GM19467 (cell line): ENCODE results near the gene CNOT1.

Experiments used
- ATAC-seq: cut with Tn5 transposase; IDR thresholded peaks from one replicate; pipeline ENCODE4 v1.9.1; 2021; ENCODE audit warnings: mild to moderate bottlenecking, moderate library complexity; ENCODE audit not compliant: unreplicated experiment

CNOT1 gene

DNA sequence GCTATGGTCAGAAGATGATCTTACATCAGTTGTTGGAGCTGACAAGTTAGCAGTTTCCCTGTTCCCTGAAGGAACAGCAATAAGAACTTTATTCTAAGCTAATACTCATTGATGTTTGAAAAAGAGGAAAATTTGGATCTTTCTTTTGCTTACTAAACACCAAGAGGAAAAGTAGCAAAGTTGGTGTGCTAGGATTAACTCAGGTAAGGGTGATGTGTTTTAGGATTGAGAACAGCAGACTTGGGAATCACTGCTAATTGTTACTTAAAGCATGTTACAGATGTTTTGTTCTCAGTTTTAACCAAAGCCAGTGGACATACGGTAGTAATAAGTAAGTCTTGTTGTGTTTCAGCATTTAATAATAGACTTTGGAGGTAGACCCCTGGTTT lies 110.7 kb downstream of the CNOT1 start:
- ATAC-seq, result no peak

DNA sequence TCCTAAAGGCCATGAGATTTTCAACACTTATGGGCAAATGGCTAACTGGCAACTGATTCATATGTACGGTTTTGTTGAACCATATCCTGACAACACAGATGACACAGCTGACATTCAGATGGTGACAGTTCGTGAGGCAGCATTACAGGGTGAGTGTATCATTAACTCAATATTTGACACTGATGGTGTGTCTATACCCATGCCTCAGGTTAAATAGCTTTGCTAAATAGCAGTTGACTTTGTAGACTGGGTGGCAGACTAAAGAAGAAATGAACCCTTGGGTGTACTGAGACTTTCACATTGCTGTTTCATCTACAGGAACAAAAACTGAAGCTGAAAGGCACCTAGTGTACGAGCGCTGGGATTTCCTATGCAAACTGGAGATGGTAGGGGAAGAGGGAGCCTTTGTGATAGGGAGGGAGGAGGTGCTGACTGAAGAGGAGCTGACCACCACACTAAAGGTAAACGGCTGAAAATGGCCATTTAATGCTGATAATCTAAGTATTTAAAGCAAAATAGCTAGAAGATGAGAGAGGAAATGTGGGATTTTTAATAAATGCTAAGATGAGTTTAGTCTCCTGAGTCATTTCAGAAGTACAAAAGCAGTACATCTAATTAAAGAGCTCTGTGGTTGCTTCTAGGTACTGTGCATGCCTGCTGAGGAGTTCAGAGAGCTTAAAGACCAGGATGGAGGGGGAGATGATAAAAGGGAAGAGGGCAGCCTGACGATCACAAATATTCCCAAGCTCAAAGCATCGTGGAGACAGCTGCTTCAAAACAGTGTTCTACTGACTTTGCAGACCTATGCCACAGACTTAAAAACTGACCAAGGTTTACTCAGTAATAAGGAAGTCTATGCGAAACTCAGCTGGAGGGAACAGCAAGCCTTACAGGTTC lies 111.3 kb downstream of the CNOT1 start:
- no peak for ATAC-seq

DNA sequence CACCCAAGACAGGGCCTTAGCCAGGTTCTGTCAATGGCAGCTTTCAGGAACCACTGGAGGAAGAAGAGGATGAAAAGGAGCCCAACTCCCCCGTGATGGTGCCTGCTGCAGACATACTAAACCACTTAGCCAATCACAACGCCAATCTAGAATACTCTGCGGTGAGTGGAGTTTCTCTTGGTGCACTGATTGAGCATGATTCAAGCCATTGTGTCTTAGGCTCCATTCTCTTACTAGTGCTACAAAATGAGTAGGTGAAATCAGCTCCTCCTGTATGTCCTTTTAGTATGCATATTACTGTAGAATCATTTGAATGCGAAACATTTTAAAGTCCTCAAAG lies 112.9 kb downstream of the CNOT1 start:
- ATAC-seq, result no peak

DNA sequence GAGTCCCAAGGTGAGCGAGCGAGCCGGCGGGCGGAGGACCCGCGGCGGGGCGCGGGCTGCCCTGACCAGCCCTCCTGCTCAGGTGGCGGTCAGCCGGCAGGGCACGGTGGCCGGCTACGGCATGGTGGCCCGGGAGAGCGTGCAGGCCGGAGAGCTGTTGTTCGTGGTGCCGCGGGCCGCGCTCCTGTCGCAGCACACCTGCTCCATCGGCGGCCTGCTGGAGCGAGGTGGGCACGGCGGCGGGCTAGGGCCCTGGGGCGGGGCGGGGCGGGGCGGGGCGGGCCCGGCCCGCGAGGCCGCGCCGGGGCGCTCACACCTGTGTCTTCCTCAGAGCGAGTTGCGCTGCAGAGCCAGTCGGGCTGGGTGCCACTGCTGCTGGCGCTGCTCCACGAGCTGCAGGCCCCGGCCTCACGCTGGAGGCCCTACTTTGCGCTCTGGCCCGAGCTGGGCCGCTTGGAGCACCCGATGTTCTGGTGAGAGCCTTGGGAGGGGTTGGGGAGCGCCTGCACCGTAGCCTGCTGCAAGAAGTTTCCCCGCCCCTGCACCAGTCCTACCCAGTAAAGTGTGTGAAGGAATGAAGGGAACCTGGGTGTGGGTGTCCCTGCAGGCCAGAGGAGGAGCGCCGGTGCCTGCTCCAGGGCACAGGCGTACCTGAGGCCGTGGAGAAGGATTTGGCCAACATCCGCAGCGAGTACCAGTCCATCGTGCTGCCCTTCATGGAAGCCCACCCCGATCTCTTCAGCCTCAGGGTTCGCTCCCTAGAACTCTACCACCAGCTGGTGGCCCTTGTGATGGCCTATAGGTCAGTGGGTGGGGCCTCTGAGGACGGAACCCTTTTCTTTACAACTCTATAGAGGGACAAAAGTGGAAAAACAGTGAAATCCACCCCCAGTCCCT lies 113.5 kb downstream of the CNOT1 start:
- peak; percentile 39 for ATAC-seq

DNA sequence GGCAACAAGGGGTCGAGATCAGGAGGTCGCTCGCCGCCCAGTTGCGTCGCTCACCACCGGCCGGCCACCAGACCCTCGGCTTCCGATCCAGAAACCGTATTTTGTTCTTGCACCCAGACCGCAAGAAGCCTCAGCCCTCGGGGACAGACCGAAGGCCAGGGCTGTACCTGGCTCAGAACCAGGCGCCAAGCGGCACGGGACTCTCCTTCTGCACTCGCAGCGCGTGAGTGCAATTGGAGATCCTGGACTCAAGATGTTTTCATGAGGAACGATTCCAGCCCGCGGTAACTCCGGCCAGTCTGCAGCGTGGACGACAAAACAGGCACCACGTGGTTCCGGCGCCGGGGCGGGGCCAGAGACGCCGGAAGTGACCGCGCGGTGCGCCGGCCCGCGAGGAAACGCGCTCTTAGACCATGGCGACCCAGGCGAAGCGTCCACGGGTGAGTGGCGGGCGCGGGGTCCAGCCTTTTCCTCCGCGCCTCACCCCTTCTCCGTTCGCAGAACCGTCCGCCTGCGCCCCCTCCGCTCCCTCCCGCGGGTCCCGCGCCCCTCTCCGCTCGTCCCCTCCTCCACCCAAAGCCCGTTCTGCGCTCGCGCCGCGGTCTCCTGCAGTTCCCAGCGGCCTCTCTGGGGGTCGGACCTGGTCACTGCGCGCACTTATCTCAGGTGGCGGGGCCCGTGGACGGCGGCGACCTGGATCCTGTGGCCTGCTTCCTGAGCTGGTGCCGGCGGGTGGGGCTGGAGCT lies 114.3 kb downstream of the CNOT1 start, which contains the start of gene SETD6:
Gene SETD6 (plus strand): TSS at position 393 of the 746 bp plus-strand sequence. CDS start 21 bp downstream, at position 414.
- peak; percentile 72 for ATAC-seq

DNA sequence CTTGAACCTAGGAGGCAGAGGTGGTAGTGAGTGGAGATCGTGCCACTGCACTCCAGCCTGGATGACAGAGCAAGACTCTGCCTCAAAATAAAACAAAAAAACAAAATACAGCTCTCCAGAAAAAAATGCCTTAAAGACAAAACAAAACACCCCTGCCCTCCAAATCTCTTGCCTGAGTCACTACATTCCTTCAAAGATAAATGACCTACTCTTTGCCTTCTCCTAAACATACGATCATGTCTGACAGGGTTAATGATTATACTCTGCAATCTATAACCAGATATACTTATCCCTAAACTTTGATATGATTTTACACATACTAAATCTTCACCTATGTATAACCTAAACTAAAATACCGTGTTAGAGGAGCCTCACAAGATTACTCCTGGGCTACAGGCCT lies 115.8 kb downstream of the CNOT1 start:
- ATAC-seq, result no peak

DNA sequence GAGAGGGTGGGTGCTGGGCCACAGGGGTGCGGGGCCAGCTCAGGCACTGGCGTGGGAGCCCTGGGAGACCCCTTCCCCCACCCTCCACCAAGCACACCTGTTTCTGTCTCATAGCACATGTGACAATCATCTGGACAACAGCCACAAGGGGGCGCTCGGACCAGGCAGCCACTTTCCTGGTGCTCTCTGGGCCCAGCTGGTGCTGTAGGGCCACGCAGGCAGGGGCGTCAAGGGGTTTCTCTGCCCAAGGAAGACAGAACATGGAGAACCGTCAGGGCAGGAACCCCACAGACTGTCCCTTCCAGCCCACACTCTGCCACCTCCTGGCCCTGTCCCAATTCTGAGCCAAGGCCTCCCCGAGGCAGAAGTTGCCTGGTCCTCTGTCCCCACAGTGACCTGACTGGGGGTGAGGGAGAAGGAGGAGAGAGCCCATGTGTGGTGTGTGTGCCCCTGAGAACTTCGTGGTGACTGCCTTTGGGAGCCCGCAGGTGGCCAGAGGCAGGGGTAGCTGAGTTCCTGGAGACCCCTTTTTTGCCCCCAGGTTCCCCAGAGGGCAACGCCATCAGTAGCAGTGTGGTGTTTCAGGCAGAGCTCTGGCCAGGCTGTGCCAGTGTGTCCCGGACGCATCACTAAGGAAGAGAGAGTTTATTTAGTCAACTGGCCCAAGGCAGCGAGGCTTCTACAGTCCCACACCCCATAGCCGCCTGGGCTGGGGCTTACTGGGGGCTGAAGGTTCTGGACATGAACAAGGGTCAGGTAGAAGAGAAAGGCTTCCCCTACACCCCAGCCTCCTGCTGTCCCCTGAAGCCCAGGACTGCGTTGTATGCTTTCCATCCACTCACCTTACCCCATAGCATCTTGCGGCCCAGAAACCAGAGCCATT lies 117.5 kb downstream of the CNOT1 start:
- no peak for ATAC-seq

DNA sequence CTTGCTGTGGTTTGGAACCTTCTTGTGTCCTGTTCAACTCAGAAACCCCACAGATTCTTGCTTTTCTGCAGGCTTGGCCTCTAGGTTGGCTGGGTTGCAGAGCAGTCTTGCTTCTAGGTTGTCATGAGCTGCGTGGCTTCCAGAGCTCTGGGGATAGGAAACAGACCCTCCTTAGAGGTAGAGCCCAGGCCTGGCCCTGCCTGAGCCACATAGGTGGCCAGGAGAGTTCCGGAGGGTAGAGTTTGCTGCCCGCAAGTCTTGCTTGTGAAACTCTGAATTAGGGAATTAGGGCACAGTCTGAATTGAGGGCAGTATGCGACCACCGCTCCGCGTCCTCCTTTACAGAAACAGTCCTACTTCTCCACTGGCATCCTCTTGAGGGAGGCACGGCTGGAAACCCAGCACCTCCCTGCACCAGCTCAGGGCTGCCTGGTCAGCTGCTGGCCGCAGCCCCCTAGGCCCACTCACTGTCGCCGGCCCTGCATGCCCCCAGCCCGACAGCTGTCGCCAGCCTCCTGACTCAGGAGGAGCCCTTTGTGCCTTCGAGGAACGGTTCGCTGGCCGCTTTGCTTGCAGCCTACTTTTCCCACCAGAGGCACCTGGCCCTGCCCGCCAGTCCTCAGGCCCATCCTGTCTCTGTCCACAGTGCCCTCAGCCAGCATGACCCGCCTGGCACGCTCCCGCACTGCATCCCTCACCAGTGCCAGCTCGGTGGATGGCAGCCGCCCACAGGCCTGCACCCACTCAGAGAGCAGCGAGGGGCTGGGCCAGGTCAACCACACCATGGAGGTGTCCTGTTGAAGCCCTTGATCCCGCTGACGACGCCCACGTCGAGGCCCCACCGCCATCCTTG lies 118.6 kb downstream of the CNOT1 start:
- no peak for ATAC-seq

DNA sequence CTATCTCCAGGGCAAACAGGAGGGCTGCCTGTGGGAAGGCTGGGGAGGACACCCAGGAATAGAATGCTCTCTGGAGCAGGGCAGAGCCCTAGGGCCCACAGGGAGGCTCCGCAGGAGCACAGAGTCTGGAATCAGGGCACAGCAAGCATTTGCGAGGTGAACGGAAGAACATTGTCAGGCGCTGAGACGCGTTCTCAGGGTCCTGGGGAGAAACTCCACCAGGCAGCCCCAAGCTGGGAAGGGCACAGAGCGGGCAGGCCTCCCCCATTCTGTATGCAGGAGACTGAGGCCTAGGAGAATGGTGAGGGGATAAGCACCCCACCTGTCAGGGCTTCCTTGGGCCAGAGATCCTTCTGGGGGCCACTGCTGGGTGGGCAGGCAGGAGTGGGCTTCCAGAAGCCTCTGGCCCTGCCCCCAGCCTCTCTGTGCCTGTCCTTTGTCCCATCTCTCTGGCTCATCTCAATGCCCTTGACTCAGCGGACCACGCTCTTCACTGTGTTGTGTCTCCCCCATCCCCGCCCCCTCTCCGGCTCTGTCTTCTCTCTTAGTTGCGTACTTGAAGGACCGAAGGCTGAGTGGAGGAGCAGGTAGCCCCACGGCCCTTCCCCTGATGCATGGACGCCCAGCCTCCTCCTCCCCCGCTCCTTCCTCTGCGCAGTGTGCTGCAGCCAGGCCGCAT lies 119.4 kb downstream of the CNOT1 start:
- ATAC-seq, result no peak

DNA sequence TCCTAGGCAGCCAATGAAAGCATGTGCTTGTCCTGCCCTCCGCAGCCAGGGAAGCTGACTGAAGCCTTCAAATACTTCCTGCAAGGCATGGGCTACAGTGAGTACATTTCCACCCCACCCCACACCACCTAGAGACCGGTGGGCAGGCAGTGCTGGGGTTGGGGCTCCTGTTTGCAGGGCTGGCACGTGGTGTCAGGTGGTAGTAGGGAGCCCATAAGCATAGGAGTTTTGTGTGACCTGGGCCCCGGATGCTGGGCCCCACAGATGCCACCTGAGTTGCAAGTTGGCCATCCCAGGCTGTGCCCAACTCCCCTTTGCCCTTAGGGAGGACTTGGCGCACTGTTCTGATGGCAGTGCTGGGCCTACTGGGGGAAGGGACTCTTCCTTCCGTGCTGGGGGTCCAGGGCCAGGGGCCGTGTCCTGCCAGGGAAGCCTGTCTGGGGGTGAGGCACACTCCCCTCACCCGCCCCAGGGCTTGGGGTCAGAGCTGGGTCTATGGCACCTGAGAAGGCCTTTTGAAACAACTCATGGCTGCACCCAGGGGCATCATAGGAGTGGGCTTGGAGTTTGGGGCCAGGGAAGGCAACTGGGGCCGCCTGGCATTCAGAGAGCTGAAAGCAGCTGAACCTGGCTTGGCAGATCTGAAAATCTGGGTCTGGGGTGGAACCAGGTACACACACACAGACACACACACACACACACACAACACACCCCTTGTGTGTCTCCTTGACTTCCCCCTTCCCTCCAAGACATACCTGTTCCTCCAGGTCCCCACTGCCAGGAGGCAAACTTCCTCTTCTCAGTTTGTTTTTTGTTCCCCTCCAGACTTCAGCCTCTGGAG lies 120.2 kb downstream of the CNOT1 start:
- no peak for ATAC-seq

DNA sequence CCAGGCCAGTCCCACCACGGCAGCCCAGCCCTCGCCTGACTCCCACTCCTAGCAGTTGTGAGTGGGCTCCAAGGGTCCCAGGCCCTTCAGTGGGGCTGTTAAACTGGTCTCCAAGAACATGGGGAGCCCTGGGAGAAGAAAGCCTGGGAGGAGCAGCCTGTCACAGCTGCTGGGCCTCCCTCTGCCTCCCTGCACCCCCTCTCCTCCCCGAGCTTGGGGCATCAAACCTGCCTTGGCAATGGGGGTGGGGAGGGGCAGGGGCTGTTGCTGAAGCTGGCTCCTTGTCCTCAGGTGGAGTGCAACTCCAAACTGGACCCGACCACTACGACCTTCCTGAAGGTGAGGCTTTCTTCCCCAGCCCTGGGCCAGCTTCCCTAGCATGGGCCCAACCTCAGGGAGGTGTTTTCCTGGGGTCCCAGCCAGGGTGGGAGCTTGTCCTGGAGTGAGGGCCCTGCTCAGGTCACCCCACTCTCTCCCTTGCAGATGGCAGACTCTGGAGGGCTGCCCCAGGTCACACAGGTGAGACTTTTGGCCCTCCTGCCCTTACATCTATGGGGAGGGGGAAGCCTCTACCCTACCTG lies 120.9 kb downstream of the CNOT1 start:
- ATAC-seq, result no peak

DNA sequence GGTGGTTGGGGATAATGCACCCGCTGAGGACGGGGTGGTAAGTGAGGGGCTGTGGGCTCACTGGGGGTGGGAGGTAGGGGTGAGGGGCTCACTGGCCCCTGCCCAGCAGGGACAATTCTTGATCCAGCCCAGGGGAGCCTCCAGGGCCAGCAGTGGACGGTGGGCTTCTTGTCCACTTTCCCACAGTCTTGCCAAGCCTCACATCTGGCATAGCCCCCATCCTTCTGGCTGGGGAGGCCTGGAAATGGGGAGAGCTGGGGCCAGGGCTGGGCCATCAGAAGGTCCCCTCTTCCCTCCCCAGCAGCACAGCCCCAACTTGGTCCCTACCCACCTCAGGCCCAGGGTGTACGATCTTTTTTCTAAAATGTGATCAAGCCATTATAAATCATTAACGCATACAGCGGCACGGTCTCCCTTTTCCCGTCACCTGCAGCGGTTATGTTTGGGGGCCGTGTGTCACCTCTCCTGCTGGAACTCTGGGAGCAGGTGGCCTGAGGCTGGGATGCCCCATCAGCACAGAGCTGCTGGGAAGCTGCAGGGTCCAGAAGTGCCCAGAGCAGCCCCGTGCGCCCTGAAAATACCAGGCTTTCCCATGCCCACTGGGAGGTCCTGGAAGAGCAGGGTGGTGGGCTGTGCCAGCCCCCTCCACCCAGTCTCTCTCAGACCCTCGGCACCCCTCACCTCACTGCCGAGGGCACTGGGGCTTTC lies 121.5 kb downstream of the CNOT1 start:
- ATAC-seq, result no peak

DNA sequence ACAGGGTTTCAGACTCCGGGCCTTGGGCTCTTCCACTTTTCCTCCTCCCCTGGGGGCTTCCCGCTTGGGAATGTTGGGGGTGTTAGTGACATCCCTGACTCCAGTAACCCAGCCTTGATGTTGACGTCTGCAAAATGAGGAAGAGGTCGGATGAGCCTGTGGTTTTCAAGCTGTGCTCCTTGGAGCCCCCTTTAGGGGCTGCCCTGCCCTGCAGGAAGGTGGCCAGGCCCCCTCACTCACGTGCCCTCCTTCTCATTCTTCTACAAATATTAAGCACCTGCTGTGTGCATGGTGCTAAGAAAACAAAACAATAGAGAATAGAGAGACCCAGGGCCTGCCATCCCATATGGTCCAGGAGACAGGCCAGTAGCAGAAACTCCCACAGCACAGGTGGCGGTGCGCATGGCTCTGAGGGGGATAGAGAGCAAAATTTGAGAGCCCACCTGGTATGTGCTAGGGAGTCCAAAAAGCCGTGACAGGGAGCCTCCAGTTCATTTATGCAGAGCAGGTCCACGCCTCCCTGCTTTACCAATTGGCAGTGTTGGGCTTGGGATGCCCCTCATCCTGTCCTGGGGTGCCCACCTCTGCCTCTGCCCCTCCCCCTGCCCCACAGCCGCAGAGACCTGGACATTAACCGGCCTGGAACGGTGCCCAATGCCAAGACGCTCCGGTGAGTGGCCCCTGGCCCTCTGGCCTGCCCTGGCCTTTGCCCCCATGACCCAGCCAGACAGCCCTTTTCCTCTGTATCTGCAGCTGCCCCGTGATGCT lies 122.2 kb downstream of the CNOT1 start:
- ATAC-seq, result no peak

DNA sequence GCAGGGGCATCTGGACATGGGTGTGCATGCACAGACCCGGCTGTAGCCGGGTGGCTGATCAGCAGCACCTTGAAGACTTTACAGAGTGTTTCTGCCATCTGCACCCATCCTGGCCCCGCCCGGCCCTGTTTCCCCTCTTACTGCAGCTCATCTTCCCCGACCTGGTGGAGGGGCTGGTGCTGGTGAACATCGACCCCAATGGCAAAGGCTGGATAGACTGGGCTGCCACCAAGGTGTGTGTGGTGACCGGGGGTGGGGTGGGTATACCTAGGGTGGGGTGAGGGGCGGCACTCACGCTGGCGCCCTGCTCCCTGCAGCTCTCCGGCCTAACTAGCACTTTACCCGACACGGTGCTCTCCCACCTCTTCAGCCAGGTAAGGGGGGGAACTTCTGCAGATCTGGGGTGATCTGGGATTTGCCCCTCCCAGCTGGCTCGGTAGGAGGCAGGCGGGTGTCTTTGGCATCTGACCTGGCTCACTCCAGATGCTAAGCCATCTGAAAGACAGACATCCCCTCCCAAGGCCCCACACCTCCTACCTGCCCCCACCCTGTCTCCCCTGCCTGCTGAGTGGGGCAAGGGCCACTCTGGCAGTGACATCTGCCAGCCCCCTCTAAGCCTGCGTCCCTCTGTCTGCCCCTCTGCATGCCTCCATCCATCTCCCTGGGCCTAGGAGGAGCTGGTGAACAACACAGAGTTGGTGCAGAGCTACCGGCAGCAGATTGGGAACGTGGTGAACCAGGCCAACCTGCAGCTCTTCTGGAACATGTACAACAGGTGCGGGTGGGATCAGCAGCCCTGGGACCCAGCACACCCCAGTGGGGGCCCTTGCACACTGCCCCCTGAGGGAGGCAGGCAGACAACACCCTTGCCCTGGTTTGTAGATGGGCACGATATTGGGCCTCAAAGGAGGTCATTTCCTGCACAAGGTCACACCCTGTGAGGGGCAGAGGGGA lies 123.1 kb downstream of the CNOT1 start:
- ATAC-seq, result no peak
